Stomach (tissue), 4 donors: ENCODE measurements around the gene RIN3.
"Not testable (repeated sequence)": the region's sequence is repeated elsewhere in the genome, so short reads cannot be mapped to it uniquely, and the experiment has no call there.

Experiments
- POLR2AphosphoS5 ChIP-seq, 3 donors: sonication (generic); formaldehyde crosslinking; IDR thresholded peaks; one replicate each; pipeline ENCODE4 v1.6.1; 2016; ENCODE audit warnings: antibody characterized with exemption in 3 of 3
- TF ChIP-seq, protein P1 (sequence below), 7 experiments: fragments of 450-650 bp in 4 of 7; fragments of 200-600 bp in 3 of 7; sonication (generic) in 3 of 7; IDR thresholded peaks; one replicate each; pipeline ENCODE4 v1.5.1; 2016 to 2019; ENCODE audit warnings: antibody characterized with exemption in 7 of 7, control low read depth in 2 of 7, mild to moderate bottlenecking in 1 of 7

DNA sequence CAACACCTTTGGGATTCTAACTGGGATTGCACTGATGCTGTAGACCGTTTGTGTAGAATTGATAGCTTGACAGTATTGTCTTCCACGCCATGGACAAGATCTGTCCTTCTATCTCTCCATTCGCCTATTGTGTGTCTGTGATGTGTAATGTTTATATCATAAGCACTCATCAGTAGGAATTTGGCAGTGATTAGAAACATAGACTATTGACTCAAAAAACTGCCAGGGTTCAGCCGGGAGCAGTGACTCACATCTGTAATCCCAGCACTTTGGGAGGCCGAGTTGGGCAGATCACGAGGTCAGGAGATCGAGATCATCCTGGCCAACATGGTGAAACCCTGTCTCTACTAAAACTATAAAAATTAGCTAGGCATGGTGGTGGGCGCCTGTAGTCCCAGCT is 22.6 kb downstream of the RIN3 start:
- TF ChIP-seq, protein P1, sequence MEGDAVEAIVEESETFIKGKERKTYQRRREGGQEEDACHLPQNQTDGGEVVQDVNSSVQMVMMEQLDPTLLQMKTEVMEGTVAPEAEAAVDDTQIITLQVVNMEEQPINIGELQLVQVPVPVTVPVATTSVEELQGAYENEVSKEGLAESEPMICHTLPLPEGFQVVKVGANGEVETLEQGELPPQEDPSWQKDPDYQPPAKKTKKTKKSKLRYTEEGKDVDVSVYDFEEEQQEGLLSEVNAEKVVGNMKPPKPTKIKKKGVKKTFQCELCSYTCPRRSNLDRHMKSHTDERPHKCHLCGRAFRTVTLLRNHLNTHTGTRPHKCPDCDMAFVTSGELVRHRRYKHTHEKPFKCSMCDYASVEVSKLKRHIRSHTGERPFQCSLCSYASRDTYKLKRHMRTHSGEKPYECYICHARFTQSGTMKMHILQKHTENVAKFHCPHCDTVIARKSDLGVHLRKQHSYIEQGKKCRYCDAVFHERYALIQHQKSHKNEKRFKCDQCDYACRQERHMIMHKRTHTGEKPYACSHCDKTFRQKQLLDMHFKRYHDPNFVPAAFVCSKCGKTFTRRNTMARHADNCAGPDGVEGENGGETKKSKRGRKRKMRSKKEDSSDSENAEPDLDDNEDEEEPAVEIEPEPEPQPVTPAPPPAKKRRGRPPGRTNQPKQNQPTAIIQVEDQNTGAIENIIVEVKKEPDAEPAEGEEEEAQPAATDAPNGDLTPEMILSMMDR (IDR thresholded peaks at IDR 0.05), result not testable (repeated sequence)
- TF ChIP-seq POLR2AphosphoS5 (IDR thresholded peaks at IDR 0.05), result not testable (repeated sequence)
